Keratinocyte (primary cell): Measurements from ENCODE around the gene HINT2. TPM values are rescaled to one million over a fixed set of nuclear protein-coding genes. Genes with fewer than 3 reads are reported as not detected.

ENCODE experiments used
- DNase-seq: peaks from one replicate; pipeline ENCODE4 v3.0.0-alpha.2; 2011; ENCODE audit warnings: low read depth, missing footprints, low spot score
- FAIRE-seq: peaks from 2 replicates; lab custom pipeline; 2011; peaks lifted over from hg19 to GRCh38; lab: Jason Lieb, UNC
- H2AFZ ChIP-seq: 2 replicates; pipeline ENCODE4 v1.6.0; 2012; ENCODE audit warnings: low read length, control low read depth, inconsistent platforms; ENCODE audit not compliant: control insufficient read depth
- H3K27ac ChIP-seq: 2 replicates; pipeline ENCODE4 v1.5.1; 2011; ENCODE audit warnings: low read length; ENCODE audit not compliant: control insufficient read depth, insufficient read depth
- H3K27me3 ChIP-seq: 3 replicates; pipeline ENCODE4 v1.6.0; 2011; ENCODE audit warnings: low read length; ENCODE audit not compliant: control insufficient read depth, insufficient read depth; ENCODE audit errors: extremely low read depth
- H3K36me3 ChIP-seq, 2 experiments: 2 replicates in 1 of 2; 3 replicates in 1 of 2; pipeline ENCODE4 v1.5.1; 2011; ENCODE audit warnings: low read length in 2 of 2, mild to moderate bottlenecking in 1 of 2; ENCODE audit not compliant: control insufficient read depth in 2 of 2, insufficient read depth in 2 of 2; ENCODE audit errors: extremely low read depth in 1 of 2
- H3K4me1 ChIP-seq: 3 replicates; pipeline ENCODE4 v1.5.1; 2011; ENCODE audit warnings: low read length; ENCODE audit not compliant: control insufficient read depth, insufficient read depth; ENCODE audit errors: extremely low read depth
- H3K4me2 ChIP-seq: 3 replicates; pipeline ENCODE4 v1.6.0; 2011; ENCODE audit warnings: low read depth, low read length; ENCODE audit not compliant: control insufficient read depth, insufficient read depth; ENCODE audit errors: extremely low read depth
- H3K4me3 ChIP-seq, 3 experiments: fragments of 200-600 bp in 1 of 3; sonication (generic) in 1 of 3; 2 replicates in 2 of 3; 3 replicates in 1 of 3; pipeline ENCODE4 v1.5.1; 2011 to 2016; ENCODE audit warnings: low read length in 3 of 3, mild to moderate bottlenecking in 3 of 3, control low read depth in 2 of 3, inconsistent platforms in 1 of 3, low read depth in 1 of 3, mixed read lengths in 1 of 3, mixed run types in 1 of 3, moderate library complexity in 1 of 3; ENCODE audit not compliant: control insufficient read depth in 2 of 3, insufficient read depth in 2 of 3; ENCODE audit errors: extremely low read depth in 1 of 3
- H3K79me2 ChIP-seq: 2 replicates; pipeline ENCODE4 v1.6.0; 2012; ENCODE audit warnings: low read length; ENCODE audit not compliant: control insufficient read depth, insufficient read depth
- H3K9ac ChIP-seq: 3 replicates; pipeline ENCODE4 v1.6.0; 2011; ENCODE audit warnings: low read length; ENCODE audit not compliant: control insufficient read depth, insufficient read depth; ENCODE audit errors: extremely low read depth
- H3K9me1 ChIP-seq: 3 replicates; pipeline ENCODE4 v1.6.0; 2011; ENCODE audit warnings: low read length; ENCODE audit not compliant: control insufficient read depth, insufficient read depth; ENCODE audit errors: extremely low read depth
- H3K9me3 ChIP-seq: 2 replicates; pipeline ENCODE4 v1.5.1; 2012; ENCODE audit warnings: low read depth, low read length; ENCODE audit not compliant: control insufficient read depth
- H4K20me1 ChIP-seq: 3 replicates; pipeline ENCODE4 v1.6.0; 2011; ENCODE audit warnings: low read length; ENCODE audit not compliant: control insufficient read depth, insufficient read depth; ENCODE audit errors: extremely low read depth
- CTCF ChIP-seq, 3 experiments: IDR thresholded peaks in 1 of 3; conservative IDR thresholded peaks in 1 of 3; optimal IDR thresholded peaks in 1 of 3; 2 replicates in 2 of 3; 3 replicates in 1 of 3; pipeline versions ENCODE3 to v1.5.1; 2011; ENCODE audit warnings: low read length in 3 of 3, mild to moderate bottlenecking in 3 of 3, moderate library complexity in 2 of 3, control low read depth in 1 of 3, inconsistent platforms in 1 of 3; ENCODE audit not compliant: insufficient read depth in 2 of 3; ENCODE audit errors: extremely low read depth in 1 of 3
- EZH2 ChIP-seq: IDR thresholded peaks from one replicate; pipeline ENCODE4 v1.6.1; 2012; ENCODE audit warnings: inconsistent platforms, mild to moderate bottlenecking, low read length, moderate library complexity
- dilution Hi-C: fragments of 300-500 bp; cut with MboI; formaldehyde crosslinking; loops from one replicate; pipeline ENCODE4 v1.7.0; 2020; ENCODE audit warnings: low sequenced_read_pairs; ENCODE audit not compliant: extremely low pct_ligation_motif_present
- polyA plus RNA-seq, 5 experiments: library from polyadenylated mRNA; depleted of rRNA in 3 of 5; stranded (reverse) in 3 of 5; stranded (forward) in 1 of 5; unstranded in 1 of 5; fragments of >200 nt; gene quantifications; 1 replicate in 1 of 5; 2 replicates in 3 of 5; 3 replicates in 1 of 5; pipeline versions ENCODE4 v1.2.1 to v1.2.3, GENCODE V29; 2011 to 2012; ENCODE audit warnings: missing spikeins in 2 of 5, low read depth in 1 of 5, low replicate concordance in 1 of 5

HINT2 gene
- polyA plus RNA-seq, 1 donor (not counting 4 experiments of a cell fraction or from before 2014, with no cell fraction given): 16.6 TPM

DNA sequence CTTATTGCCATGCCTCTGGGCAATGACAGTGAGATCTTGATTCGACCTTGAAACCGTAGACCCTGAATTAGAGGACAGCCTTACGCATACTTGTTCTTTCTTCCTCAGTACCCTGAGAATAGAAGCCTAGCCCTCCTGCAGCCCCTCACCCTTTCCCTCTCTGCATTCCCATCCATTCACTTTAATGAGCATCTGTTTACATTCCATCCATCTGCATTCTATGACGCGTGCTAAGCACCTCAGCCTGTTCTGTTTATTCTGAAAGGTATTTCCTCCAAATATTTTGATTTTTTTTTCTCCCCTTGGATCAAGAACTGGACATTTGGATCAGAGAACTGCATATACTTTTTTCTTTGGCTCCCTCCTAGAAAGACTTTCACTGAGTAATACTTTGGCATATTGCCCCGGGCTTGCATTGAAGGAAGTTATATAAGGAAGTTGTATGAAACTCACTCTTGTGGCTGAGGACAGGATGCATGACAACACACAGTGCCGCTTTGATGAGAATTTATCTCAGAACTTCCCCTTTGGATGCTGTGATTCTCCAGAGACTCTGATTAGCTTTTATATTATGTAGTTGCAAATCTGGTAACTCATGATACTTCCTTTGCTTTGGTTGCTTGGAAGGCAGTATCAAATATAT, 29.9 kb upstream of the HINT2 start:
- Histone ChIP-seq H3K4me2 (peak overlapping the region; percentile 34), H2AFZ (no peak overlapping the region), H3K9ac (no peak overlapping the region), H3K4me3 (no peak overlapping the region), H3K36me3 (peaks cover 0 to under 1% of the 10 kb centered on the region in 2 experiments), H3K27me3 (no peaks in the 10 kb centered on the region), H3K27ac (peak overlapping the region; percentile 53), H3K9me1 (peaks cover 2% of the 10 kb centered on the region), H3K79me2 (no peaks in the 10 kb centered on the region), H4K20me1 (no peaks in the 10 kb centered on the region), H3K9me3 (no peaks in the 10 kb centered on the region), H3K4me1 (peaks cover 37% of the 10 kb centered on the region)
- peak; percentile 91 for FAIRE-seq
- no peak for DNase-seq
- TF ChIP-seq CTCF (optimal IDR thresholded peaks at IDR 0.05 in 1 of 3, IDR thresholded peaks at IDR 0.05 in 1 of 3, conservative IDR thresholded peaks at IDR 0.05 in 1 of 3; ENCODE audit: extremely low read depth in 1 of 3, insufficient read depth in 2 of 3, low read length in 3 of 3) (no peak), EZH2 (no peak)
- dilution Hi-C loops: no loop called here

- H3K36me3 ChIP-seq: no peaks in the 10 kb centered on the region
- H3K9me3 ChIP-seq: no peaks in the 10 kb centered on the region
- peaks cover 2% of the 10 kb centered on the region for H3K9me1 ChIP-seq
- H3K4me2 ChIP-seq: no peak overlapping the region
- H3K27me3 ChIP-seq: no peaks in the 10 kb centered on the region
- H3K9ac ChIP-seq: no peak overlapping the region
- no peak overlapping the region for H3K4me3 ChIP-seq
- FAIRE-seq (no peak), DNase-seq (no peak)
- H3K27ac ChIP-seq: no peak overlapping the region
- dilution Hi-C loops: no loop called here
- no peak overlapping the region for H2AFZ ChIP-seq
- H3K4me1 ChIP-seq: peaks cover 33% of the 10 kb centered on the region
- no peaks in the 10 kb centered on the region for H4K20me1 ChIP-seq
- TF ChIP-seq EZH2: no peak
- no peak for TF ChIP-seq CTCF (optimal IDR thresholded peaks at IDR 0.05 in 1 of 3, IDR thresholded peaks at IDR 0.05 in 1 of 3, conservative IDR thresholded peaks at IDR 0.05 in 1 of 3; ENCODE audit: extremely low read depth in 1 of 3, insufficient read depth in 2 of 3, low read length in 3 of 3)
- H3K79me2 ChIP-seq: no peaks in the 10 kb centered on the region
Observed at GRCh38 chr9:35842795-35843194, 28.0 kb upstream of the HINT2 start.
